ENCODE measurements around the gene PANK4.

GRCh38 chr1:2537784-2538115 lies 11.4 kb upstream of the PANK4 start:
- TF ChIP-seq PATZ1 (CRISPR knock-in tag; IDR thresholded peaks at IDR 0.05; ENCODE audit: borderline replicate concordance) (no peak), ZFP3 (CRISPR knock-in tag; IDR thresholded peaks at IDR 0.05) (no peak), ZNF565 (CRISPR knock-in tag; conservative IDR thresholded peaks at IDR 0.05; ENCODE audit: low read depth) (no peak), TSHZ2 (CRISPR knock-in tag; IDR thresholded peaks at IDR 0.05) (no peak), BACH2 (CRISPR knock-in tag; IDR thresholded peaks at IDR 0.05; ENCODE audit: borderline replicate concordance) (no peak), ISL1 (CRISPR knock-in tag; IDR thresholded peaks at IDR 0.05) (no peak), TCF4 (CRISPR knock-in tag; IDR thresholded peaks at IDR 0.05; ENCODE audit: borderline replicate concordance) (no peak), ARNTL (CRISPR knock-in tag; IDR thresholded peaks at IDR 0.05; ENCODE audit: borderline replicate concordance, low read depth) (no peak)

Data from SK-N-SH treated with all-trans-retinoic acid at 6 μM for 48 hours (cell line).